ENCODE results near the gene SNTA1. TPM values are rescaled to one million over a fixed set of nuclear protein-coding genes. Genes with fewer than 3 reads are reported as not detected.
"Not testable (repeated sequence)": the region's sequence is repeated elsewhere in the genome, so short reads cannot be mapped to it uniquely, and the experiment has no call there.

The SNTA1 gene
- total and polyA plus RNA-seq, 2 of the 13 experiments (the other 11 are each of a cell fraction or from before 2014, with no cell fraction given) = 16.4 to 18.3 TPM

DNA sequence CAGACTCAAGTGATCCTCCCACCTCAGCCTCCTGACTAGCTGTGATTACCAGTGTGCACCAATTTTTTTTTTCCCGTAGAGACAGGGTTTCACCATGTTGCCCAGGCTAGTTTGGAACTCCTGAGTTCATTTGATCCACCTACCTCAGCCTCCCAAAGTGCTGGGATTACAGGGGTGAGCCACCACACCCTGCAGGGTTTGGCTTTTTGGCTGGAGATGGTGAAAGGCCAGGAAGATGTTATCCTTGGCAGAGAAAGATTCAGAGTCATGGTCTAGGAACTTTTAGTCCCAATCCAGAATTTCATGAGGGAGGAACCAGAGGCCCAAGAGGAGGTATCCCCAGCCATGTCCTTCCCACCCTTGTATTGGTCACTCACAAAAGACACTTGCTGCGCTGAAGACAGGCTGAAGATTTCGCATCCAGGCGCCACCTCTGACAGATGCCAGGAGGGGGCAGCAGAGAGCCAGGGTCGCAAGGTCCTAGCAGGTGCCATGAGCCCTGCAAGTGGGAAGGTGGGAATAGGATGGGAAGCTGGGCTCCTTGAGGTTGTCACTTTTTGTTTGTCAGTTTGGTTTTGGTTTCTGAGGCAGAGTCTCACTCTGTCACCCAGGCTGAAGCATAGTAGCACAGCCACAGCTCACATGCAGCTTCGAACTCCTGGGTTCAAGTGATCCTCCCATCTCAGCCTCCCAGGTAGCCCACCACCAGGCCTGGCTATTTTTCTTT is 13.5 kb upstream of the SNTA1 start (continued):
- TF ChIP-seq ZNF263 (CRISPR knock-in tag; IDR thresholded peaks at IDR 0.05) = 0 out of 2 replicates have a peak, but pooled peaks have one; percentile 35
- TF ChIP-seq NRL (CRISPR knock-in tag; IDR thresholded peaks at IDR 0.05; ENCODE audit: borderline replicate concordance) = peak; percentile 10; the same call in 1 of the 2 replicates
- peak; percentile 78 for TF ChIP-seq ZBTB38 (CRISPR knock-in tag; IDR thresholded peaks at IDR 0.05)
- TF ChIP-seq FOXK1 (CRISPR knock-in tag; IDR thresholded peaks at IDR 0.05; ENCODE audit: borderline replicate concordance, low read depth) = peak; percentile 41; the same call in 1 of the 2 replicates
- TF ChIP-seq HOXA3 (CRISPR knock-in tag; IDR thresholded peaks at IDR 0.05) = peak; percentile 51; the same call in 1 of the 2 replicates
- TF ChIP-seq, protein P1, sequence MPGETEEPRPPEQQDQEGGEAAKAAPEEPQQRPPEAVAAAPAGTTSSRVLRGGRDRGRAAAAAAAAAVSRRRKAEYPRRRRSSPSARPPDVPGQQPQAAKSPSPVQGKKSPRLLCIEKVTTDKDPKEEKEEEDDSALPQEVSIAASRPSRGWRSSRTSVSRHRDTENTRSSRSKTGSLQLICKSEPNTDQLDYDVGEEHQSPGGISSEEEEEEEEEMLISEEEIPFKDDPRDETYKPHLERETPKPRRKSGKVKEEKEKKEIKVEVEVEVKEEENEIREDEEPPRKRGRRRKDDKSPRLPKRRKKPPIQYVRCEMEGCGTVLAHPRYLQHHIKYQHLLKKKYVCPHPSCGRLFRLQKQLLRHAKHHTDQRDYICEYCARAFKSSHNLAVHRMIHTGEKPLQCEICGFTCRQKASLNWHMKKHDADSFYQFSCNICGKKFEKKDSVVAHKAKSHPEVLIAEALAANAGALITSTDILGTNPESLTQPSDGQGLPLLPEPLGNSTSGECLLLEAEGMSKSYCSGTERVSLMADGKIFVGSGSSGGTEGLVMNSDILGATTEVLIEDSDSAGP (CRISPR knock-in tag; IDR thresholded peaks at IDR 0.05; ENCODE audit: borderline replicate concordance) = peak; percentile 49
- TF ChIP-seq, protein P2, sequence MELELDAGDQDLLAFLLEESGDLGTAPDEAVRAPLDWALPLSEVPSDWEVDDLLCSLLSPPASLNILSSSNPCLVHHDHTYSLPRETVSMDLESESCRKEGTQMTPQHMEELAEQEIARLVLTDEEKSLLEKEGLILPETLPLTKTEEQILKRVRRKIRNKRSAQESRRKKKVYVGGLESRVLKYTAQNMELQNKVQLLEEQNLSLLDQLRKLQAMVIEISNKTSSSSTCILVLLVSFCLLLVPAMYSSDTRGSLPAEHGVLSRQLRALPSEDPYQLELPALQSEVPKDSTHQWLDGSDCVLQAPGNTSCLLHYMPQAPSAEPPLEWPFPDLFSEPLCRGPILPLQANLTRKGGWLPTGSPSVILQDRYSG (CRISPR knock-in tag; IDR thresholded peaks at IDR 0.05) = 0 out of 2 replicates have a peak, but pooled peaks have one; percentile 35
- peak; percentile 69; the same call in 1 of the 2 replicates for TF ChIP-seq ZSCAN9 (CRISPR knock-in tag; IDR thresholded peaks at IDR 0.05; ENCODE audit: borderline replicate concordance)
- TF ChIP-seq KLF11 (CRISPR knock-in tag; IDR thresholded peaks at IDR 0.05) = 0 out of 2 replicates have a peak, but pooled peaks have one; percentile 38
- TF ChIP-seq AHR (CRISPR knock-in tag; IDR thresholded peaks at IDR 0.05) = peak; percentile 92; the same call in 1 of the 2 replicates
- TF ChIP-seq, protein P3, sequence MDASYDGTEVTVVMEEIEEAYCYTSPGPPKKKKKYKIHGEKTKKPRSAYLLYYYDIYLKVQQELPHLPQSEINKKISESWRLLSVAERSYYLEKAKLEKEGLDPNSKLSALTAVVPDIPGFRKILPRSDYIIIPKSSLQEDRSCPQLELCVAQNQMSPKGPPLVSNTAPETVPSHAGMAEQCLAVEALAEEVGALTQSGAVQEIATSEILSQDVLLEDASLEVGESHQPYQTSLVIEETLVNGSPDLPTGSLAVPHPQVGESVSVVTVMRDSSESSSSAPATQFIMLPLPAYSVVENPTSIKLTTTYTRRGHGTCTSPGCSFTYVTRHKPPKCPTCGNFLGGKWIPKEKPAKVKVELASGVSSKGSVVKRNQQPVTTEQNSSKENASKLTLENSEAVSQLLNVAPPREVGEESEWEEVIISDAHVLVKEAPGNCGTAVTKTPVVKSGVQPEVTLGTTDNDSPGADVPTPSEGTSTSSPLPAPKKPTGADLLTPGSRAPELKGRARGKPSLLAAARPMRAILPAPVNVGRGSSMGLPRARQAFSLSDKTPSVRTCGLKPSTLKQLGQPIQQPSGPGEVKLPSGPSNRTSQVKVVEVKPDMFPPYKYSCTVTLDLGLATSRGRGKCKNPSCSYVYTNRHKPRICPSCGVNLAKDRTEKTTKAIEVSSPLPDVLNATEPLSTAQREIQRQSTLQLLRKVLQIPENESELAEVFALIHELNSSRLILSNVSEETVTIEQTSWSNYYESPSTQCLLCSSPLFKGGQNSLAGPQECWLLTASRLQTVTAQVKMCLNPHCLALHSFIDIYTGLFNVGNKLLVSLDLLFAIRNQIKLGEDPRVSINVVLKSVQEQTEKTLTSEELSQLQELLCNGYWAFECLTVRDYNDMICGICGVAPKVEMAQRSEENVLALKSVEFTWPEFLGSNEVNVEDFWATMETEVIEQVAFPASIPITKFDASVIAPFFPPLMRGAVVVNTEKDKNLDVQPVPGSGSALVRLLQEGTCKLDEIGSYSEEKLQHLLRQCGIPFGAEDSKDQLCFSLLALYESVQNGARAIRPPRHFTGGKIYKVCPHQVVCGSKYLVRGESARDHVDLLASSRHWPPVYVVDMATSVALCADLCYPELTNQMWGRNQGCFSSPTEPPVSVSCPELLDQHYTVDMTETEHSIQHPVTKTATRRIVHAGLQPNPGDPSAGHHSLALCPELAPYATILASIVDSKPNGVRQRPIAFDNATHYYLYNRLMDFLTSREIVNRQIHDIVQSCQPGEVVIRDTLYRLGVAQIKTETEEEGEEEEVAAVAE (CRISPR knock-in tag; IDR thresholded peaks at IDR 0.05; ENCODE audit: borderline replicate concordance) = peak; percentile 55; the same call in 1 of the 2 replicates
- TF ChIP-seq, protein P4, sequence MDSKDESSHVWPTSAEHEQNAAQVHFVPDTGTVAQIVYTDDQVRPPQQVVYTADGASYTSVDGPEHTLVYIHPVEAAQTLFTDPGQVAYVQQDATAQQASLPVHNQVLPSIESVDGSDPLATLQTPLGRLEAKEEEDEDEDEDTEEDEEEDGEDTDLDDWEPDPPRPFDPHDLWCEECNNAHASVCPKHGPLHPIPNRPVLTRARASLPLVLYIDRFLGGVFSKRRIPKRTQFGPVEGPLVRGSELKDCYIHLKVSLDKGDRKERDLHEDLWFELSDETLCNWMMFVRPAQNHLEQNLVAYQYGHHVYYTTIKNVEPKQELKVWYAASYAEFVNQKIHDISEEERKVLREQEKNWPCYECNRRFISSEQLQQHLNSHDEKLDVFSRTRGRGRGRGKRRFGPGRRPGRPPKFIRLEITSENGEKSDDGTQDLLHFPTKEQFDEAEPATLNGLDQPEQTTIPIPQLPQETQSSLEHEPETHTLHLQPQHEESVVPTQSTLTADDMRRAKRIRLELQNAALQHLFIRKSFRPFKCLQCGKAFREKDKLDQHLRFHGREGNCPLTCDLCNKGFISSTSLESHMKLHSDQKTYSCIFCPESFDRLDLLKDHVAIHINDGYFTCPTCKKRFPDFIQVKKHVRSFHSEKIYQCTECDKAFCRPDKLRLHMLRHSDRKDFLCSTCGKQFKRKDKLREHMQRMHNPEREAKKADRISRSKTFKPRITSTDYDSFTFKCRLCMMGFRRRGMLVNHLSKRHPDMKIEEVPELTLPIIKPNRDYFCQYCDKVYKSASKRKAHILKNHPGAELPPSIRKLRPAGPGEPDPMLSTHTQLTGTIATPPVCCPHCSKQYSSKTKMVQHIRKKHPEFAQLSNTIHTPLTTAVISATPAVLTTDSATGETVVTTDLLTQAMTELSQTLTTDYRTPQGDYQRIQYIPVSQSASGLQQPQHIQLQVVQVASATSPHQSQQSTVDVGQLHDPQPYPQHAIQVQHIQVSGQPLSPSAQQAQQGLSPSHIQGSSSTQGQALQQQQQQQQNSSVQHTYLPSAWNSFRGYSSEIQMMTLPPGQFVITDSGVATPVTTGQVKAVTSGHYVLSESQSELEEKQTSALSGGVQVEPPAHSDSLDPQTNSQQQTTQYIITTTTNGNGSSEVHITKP (CRISPR knock-in tag; IDR thresholded peaks at IDR 0.05; ENCODE audit: low read depth) = 0 out of 2 replicates have a peak, but pooled peaks have one; percentile 22
- TF ChIP-seq GATAD2A (CRISPR knock-in tag; IDR thresholded peaks at IDR 0.05) = peak; percentile 46; the same call in 1 of the 2 replicates
- TF ChIP-seq ADNP (CRISPR knock-in tag; IDR thresholded peaks at IDR 0.05) = 0 out of 2 replicates have a peak, but pooled peaks have one; percentile 44
- TF ChIP-seq ZSCAN31 (CRISPR knock-in tag; IDR thresholded peaks at IDR 0.05; ENCODE audit: low read depth) = peak; percentile 55; the same call in 1 of the 2 replicates
- not testable (repeated sequence) for TF ChIP-seq SP1 (IDR thresholded peaks at IDR 0.05)
- TF ChIP-seq SP1 (CRISPR knock-in tag; IDR thresholded peaks at IDR 0.05) = 0 out of 2 replicates have a peak, but pooled peaks have one; percentile 46
- 0 out of 2 replicates have a peak, but pooled peaks have one; percentile 23 for TF ChIP-seq KDM1A (CRISPR knock-in tag; IDR thresholded peaks at IDR 0.05)
- peak; percentile 76 for TF ChIP-seq BORCS8-MEF2B (CRISPR knock-in tag; IDR thresholded peaks at IDR 0.05)
